HG03378 (cell line): ENCODE data around the gene STK25.

ENCODE experiments used
- ATAC-seq: cut with Tn5 transposase; IDR thresholded peaks from one replicate; pipeline ENCODE4 v1.9.1; 2021; ENCODE audit warnings: mild to moderate bottlenecking, moderate library complexity; ENCODE audit not compliant: unreplicated experiment

Gene STK25

GRCh38 chr2:241508240-241509154, at the start of gene STK25:
Gene STK25 (minus strand): TSS chr2:241508584. CDS start chr2:241508035, 549 bp downstream.
- peak; percentile 78 for ATAC-seq

GRCh38 chr2:241556746-241557145, 48.4 kb upstream of the STK25 start:
- ATAC-seq: no peak

GRCh38 chr2:241555711-241556110, 47.3 kb upstream of the STK25 start:
- ATAC-seq: no peak

- ATAC-seq: no peak
These were observed 46.4 kb upstream of the STK25 start for GRCh38 chr2:241554610-241555322.

- ATAC-seq: no peak
These were observed 45.6 kb upstream of the STK25 start for GRCh38 chr2:241553981-241554380.

GRCh38 chr2:241553512-241553830, 45.1 kb upstream of the STK25 start:
- ATAC-seq: no peak

- no peak for ATAC-seq
These were observed 43.8 kb upstream of the STK25 start for GRCh38 chr2:241551998-241552737.

GRCh38 chr2:241551599-241551997, 43.2 kb upstream of the STK25 start:
- ATAC-seq: no peak

- ATAC-seq: no peak
These were observed 42.5 kb upstream of the STK25 start for GRCh38 chr2:241550616-241551580.

GRCh38 chr2:241548451-241548835, 40.1 kb upstream of the STK25 start:
- ATAC-seq: no peak

GRCh38 chr2:241547781-241548450, 39.5 kb upstream of the STK25 start:
- no peak for ATAC-seq

GRCh38 chr2:241546771-241547498, 38.6 kb upstream of the STK25 start:
- no peak for ATAC-seq

GRCh38 chr2:241545523-241546473, 37.4 kb upstream of the STK25 start:
- ATAC-seq: no peak

- no peak for ATAC-seq
These were observed 36.7 kb upstream of the STK25 start for GRCh38 chr2:241545106-241545505.

GRCh38 chr2:241542278-241542605, 33.9 kb upstream of the STK25 start:
- ATAC-seq: no peak

- ATAC-seq: no peak
These were observed 33.3 kb upstream of the STK25 start for GRCh38 chr2:241541564-241542277.

- no peak for ATAC-seq
These were observed 32.6 kb upstream of the STK25 start for GRCh38 chr2:241540771-241541561.
